ENCODE data around the gene SP6.

Gene SP6

DNA sequence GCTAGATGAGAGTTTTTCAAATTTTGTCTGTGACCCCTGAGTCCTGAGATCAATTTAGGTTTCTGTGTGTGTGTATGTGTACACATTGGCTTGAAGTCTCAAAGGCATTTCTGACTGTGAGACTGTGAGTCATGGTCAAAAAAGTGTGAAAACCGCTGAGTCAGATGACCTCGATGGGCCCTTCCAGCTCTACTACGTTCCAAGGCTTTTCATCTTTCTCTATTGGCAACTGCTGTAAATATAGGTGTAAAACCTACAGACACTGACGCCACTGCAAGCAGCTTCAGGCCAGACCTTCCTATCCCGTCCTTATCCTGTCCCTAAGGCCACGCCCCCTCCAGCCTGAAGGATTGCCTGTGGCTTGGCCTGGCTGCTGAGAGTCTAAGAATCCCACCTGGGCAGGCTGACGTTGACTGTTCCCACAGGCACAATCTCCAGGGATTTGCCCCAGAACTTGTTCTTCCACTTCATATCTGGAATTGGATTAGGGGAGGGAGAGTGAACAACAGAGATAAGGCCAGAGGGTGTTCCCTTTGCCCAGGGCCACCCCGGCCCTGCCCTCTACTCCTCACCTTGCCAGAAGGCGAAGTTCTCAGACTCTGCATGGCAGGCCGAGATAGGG is 40.7 kb downstream of the SP6 start:
- DNase-seq: peak; percentile 36

DNA sequence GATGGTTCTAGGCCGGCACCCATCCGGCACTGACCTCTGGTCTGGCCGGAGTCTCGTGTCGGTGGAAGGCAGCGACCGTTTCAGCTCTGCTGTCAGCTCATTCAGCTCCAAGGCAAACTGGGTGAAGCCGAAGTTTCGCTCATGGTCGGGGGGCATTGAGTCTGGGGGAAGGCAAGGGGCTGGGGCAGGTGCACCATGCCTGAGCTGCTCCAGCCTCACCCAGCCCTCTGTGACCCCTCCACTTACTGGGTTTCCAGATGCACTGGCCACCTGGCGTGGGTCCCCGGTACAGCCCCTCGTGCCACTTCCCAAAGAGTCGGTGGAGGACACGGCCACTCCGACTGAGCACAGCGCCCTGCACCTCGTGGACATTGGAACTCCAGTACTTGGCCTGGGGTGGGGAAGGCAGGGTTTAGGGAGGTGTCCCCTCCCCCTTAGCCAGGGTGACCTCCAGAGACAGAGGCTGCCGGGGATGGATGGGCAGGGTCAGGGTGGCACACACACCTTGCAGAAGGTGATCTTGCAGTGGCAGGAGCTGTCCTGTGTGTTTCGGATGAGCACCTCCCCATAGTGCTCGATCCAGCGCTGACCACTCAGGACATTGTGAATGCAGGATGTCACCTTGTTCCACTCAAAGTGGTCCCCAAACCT is 42.0 kb downstream of the SP6 start:
- DNase-seq: no peak

- DNase-seq: no peak
Observed at GRCh38 chr17:47808036-47808829, 42.7 kb downstream of the SP6 start.

- no peak for DNase-seq
Observed at GRCh38 chr17:47807421-47807820, 43.5 kb downstream of the SP6 start.

- DNase-seq: no peak
Observed at GRCh38 chr17:47806913-47807255, 44.1 kb downstream of the SP6 start.

DNA sequence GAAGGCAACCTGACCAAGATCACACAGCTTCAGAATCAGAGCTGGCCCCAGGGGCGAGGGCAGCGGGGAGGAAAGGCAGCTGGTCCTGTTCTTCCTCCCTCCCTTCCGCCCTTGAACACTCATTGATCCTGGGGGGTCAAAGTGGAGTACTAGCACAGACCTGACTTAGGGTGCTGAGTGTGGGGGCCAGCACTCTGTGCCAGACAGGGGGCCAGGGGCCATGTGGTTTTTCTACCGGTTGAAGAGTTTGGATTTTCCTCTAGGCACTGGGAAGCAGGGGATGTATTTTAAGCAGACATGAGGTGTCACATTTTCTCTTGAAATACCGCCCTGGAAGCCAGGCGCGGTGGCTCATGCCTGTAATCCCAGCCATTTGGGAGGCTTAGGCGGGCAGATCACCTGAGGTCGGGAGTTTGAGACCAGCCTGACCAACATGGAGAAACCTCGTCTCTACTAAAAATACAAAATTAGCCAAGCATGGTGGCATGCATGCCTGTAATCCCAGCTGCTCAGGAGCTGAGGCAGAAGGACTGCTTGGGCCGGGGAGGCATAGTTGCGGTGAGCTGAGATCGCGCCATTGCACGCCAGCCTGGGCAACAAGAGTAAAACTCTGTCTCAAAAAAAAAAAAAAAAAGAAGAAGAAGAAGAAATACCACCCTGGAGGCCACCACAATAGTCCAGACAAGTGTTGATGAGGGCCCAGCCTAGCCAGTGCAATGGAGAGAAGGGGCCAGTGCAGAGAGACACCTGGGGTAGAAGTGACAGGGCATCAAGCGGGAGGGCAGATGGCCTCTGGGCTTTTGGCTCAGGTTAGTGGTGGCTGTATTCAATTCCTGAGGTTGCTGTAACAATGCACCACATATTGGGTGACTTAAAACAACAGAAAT is 44.7 kb downstream of the SP6 start:
- DNase-seq: no peak

DNA sequence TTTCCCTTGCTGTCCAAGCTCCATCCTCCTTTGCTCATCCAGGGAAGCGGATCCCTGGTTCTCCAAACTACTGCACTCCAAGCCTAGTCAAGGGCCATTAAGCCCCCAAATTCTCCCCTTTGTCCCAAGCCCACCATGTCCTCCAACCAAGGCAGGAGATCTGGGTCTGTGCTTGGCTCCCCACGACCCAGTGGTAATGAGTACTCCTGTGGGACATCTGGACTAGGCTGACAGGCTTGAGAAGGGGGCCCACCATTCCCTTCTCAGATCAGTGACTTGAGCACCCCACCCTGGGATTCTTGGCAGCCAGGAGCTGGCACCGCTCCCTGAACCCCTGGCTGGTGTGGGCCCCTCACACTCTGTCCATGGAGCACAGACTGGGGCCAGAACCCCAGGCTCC is 46.5 kb downstream of the SP6 start:
- no peak for DNase-seq

DNA sequence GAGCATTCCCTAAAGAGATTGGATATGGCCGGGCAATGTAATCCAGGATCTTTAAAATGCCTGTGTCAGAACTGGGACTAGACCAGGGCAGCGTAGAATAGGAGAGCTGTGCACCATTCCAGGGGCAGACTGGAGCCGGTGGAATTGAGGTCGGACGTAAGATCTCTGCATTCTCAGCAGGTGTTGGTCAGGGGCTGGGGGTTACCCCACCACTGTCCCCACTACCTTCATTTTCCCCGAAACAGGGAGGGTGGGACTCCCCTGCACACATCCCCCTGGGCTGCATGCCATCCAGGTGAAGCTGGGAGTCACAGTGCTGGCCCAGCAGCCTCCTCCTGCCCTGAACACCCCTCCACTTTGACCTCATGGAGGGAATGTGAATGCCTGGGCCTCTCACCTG is 47.2 kb downstream of the SP6 start:
- no peak for DNase-seq

DNA sequence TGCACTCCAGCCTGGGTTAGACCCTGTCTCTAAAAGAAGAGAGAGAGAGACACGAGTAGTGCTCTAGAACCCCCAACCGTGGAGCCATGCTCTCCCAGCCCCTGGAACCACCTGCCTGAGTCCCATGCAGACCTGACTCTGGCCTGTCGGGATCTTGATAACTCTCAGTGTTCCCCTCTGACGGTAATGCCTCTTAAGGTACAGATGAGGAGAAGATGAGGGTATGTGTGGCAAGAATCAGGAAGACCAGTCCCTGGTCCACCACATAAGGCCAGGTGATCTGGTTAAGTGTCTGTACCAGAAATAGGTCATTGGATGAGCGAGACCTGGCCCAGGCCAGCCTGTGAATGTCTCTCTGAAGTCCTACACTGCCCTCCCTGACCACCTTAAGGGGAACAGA is 47.8 kb downstream of the SP6 start:
- no peak for DNase-seq

DNA sequence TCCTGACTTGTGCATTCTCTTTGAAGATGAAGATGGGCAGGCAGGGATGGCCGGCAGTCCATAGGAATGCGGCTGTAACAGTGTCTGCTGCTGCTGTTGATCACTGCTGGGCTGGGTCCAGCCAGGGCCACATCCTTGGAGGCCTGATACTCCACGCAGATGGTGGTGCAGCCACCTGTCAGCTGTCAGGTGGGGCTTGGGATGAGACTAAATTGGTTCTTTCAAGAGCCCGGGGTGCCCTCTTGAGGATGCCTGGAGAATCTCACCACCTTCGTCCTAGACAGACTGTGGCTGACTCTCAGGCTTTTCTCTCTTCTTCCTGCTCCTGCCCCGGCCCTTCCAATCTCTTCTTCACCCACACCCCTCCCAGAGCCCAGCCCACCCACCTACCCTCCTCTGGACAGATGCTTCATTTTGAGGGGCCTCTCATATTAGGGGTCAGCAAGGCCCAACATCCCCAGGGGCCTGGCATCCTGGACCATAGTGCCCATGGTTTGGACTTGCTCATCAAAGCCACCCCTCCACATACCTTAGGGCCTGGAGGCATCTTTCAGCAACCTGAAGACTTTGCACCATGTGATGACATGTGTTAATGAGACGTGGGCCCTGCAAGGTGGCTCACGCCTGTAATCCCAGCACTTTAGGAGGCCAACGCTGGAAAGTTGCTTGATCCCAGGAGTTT is 48.5 kb downstream of the SP6 start:
- DNase-seq: peak; percentile 59

- DNase-seq: no peak
Observed at GRCh38 chr17:47801906-47802305, 49.1 kb downstream of the SP6 start.

DNA sequence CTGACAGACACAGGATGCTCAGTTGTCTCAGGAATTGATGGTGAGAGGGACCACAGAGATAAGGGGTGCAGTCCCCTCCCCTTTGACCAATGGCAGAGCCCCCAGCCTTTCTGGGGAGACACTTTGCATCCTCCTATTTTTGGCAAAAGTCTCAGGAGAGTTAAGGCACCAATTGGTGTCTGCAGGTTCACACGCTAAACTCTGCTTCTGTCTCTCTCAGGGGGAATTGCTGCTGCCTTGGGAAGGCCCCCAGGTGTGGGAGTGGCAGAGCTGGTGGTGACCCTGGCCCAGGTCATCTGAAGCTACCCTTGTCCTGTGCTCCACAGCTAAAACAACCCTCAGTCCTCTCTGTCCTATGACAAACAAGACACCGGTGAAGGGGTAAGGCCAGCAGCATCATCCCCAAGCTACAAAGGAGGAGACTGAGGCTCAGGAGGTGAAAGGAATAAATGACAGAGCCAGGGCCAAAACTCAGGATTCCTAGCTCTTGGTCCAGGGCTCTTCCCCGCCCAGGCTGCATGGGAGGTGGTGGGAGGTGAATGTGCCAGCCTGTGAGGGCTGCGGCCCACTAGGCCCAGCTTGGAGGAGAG is 49.7 kb downstream of the SP6 start:
- DNase-seq: no peak

DNA sequence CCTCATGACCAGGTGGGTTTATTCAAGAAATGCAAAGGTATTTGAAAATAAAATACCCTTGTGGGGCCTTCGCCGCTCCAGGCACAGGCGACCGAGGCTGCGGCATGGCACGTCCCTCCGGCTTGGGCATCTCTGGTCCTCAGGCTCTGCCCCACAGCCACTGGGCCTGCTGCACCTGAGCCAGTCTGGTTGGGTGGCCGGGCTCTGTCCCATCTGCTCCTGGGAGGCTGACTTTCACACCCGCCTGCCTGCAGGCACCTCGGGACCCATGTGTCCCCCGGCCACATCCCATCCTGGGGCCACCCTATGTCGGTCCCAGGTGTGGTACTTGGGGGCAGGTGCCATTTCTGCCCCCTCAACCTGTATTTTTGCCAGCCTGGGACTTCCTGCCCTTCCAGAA is 50.3 kb downstream of the SP6 start:
- no peak for DNase-seq

- DNase-seq: no peak
Observed at GRCh38 chr17:47797797-47798196, 53.2 kb downstream of the SP6 start.

Measured in activated naive CD4-positive, alpha-beta T cell treated with Interleukin-2 at 50 U/mL for 16 hours (primary cell).